Activated CD4-positive, CD25-positive, alpha-beta regulatory T cell treated with anti-CD3 and anti-CD28 coated beads, Interleukin-2, amount 50 U/mL, for 72 hours (primary cell): ENCODE results near the gene MYO1B.
A peak's percentile ranks its signal among the peaks of the same experiment; 100 is the strongest.

ENCODE experiments used
- DNase-seq: peaks from one replicate; pipeline ENCODE4 v3.0.0; 2021

The MYO1B gene

GRCh38 chr2:191245046-191245868 lies at the start of gene MYO1B:
Gene MYO1B (plus strand): TSS chr2:191245404. CDS start chr2:191276896, 31,492 bp downstream.
- DNase-seq = peak; percentile 42

- DNase-seq = no peak
Measured at GRCh38 chr2:191197096-191197495, 48.1 kb upstream of the MYO1B start.

GRCh38 chr2:191198271-191198670 lies 46.9 kb upstream of the MYO1B start:
- no peak for DNase-seq

- no peak for DNase-seq
Measured at GRCh38 chr2:191199929-191200512, 45.2 kb upstream of the MYO1B start.

- DNase-seq = no peak
Measured at GRCh38 chr2:191200910-191201309, 44.3 kb upstream of the MYO1B start.

GRCh38 chr2:191202209-191202721 lies 42.9 kb upstream of the MYO1B start:
- no peak for DNase-seq

GRCh38 chr2:191202881-191203397 lies 42.3 kb upstream of the MYO1B start:
- no peak for DNase-seq

- DNase-seq = no peak
Measured at GRCh38 chr2:191204433-191204832, 40.8 kb upstream of the MYO1B start.

GRCh38 chr2:191206613-191207471 lies 38.4 kb upstream of the MYO1B start:
- no peak for DNase-seq

- DNase-seq = no peak
Measured at GRCh38 chr2:191209340-191209739, 35.9 kb upstream of the MYO1B start.

- DNase-seq = no peak
Measured at GRCh38 chr2:191212119-191212518, 33.1 kb upstream of the MYO1B start.

- no peak for DNase-seq
Measured at GRCh38 chr2:191213333-191213732, 31.9 kb upstream of the MYO1B start.

GRCh38 chr2:191215230-191215629 lies 30.0 kb upstream of the MYO1B start:
- DNase-seq = no peak

- DNase-seq = no peak
Measured at GRCh38 chr2:191215666-191216065, 29.5 kb upstream of the MYO1B start.

- no peak for DNase-seq
Measured at GRCh38 chr2:191217580-191217979, 27.6 kb upstream of the MYO1B start.

GRCh38 chr2:191218292-191218898 lies 26.8 kb upstream of the MYO1B start:
- no peak for DNase-seq

GRCh38 chr2:191220671-191221070 lies 24.5 kb upstream of the MYO1B start:
- no peak for DNase-seq

- DNase-seq = no peak
Measured at GRCh38 chr2:191221666-191222065, 23.5 kb upstream of the MYO1B start.

GRCh38 chr2:191222507-191222906 lies 22.7 kb upstream of the MYO1B start:
- no peak for DNase-seq

GRCh38 chr2:191222952-191223351 lies 22.3 kb upstream of the MYO1B start:
- no peak for DNase-seq

- no peak for DNase-seq
Measured at GRCh38 chr2:191225126-191225525, 20.1 kb upstream of the MYO1B start.

- no peak for DNase-seq
Measured at GRCh38 chr2:191225690-191226089, 19.5 kb upstream of the MYO1B start.

GRCh38 chr2:191226196-191226595 lies 19.0 kb upstream of the MYO1B start:
- DNase-seq = no peak
